Activated B cell treated with CpG ODN at 0.5 μM for 24 hours (primary cell): ENCODE data around the gene FNTB. TPM values are rescaled to one million over a fixed set of nuclear protein-coding genes. Genes with fewer than 3 reads are reported as not detected.

Experiments
- ATAC-seq: fragments of 200-7000 bp; cut with Tn5 transposase; one replicate; pipeline ENCODE4 v1.10.0; 2021; ENCODE audit warnings: low read depth, mild to moderate bottlenecking, moderate library complexity
- CTCF ChIA-PET: fragments of 350-600 bp; sonication (Branson Sonifier 250); formaldehyde crosslinking; loops from one replicate; lab custom pipeline; 2021; ENCODE audit warnings: antibody characterized with exemption; lab: Charles Lee
- POLR2A ChIA-PET: fragments of 350-600 bp; sonication (Branson Sonifier 250); formaldehyde crosslinking; loops from one replicate; lab custom pipeline; 2021; ENCODE audit warnings: antibody characterized with exemption; lab: Charles Lee
- DNase-seq: peaks from one replicate; pipeline ENCODE4 v3.0.0; 2022
- H3K27ac Mint-ChIP-seq: one replicate; pipeline ENCODE4 v1.8.0; 2020; ENCODE audit warnings: mixed read lengths
- H3K27me3 Mint-ChIP-seq: one replicate; pipeline ENCODE4 v1.8.0; 2021; ENCODE audit warnings: mixed read lengths
- H3K36me3 Mint-ChIP-seq: one replicate; pipeline ENCODE4 v1.8.0; 2021; ENCODE audit warnings: low read depth, mixed read lengths
- H3K4me1 Mint-ChIP-seq: one replicate; pipeline ENCODE4 v1.8.0; 2021; ENCODE audit warnings: mixed read lengths
- H3K4me3 Mint-ChIP-seq: one replicate; pipeline ENCODE4 v1.8.0; 2020; ENCODE audit warnings: mild to moderate bottlenecking, mixed read lengths
- H3K9me3 Mint-ChIP-seq: one replicate; pipeline ENCODE4 v1.8.0; 2020; ENCODE audit warnings: mixed read lengths
- CTCF ChIP-seq: fragments of 200-600 bp; IDR thresholded peaks from one replicate; pipeline ENCODE4 v1.8.0; 2022; ENCODE audit warnings: antibody characterized with exemption, mild to moderate bottlenecking
- intact Hi-C: fragments of 100-400 bp; cut with micrococcal nuclease; formaldehyde crosslinking; loops from one replicate; pipeline ENCODE4 v1.15.1; 2024
- total RNA-seq: library from RNA; stranded (reverse); gene quantifications from 2 replicates; pipeline ENCODE4 v1.2.3, GENCODE V29; 2022

Gene FNTB
- total RNA-seq, 1 donor from 2014 or later = 10.5 TPM

- CTCF ChIA-PET = no interaction called here
- intact Hi-C loops = no loop called here
Observed at GRCh38 chr14:65041434-65041915, 54.8 kb downstream of the FNTB start.

GRCh38 chr14:65042296-65042695 lies 55.6 kb downstream of the FNTB start:
- DNase-seq = no peak
- TF ChIP-seq CTCF = no peak
- ATAC-seq = peak; percentile 10
- no peak overlapping the region for H3K4me3 Mint-ChIP-seq
- peaks cover 39% of the 10 kb centered on the region for H3K36me3 Mint-ChIP-seq
- ChIA-PET POLR2A (no interaction called here), CTCF (no interaction called here)
- no peaks in the 10 kb centered on the region for H3K9me3 Mint-ChIP-seq
- intact Hi-C loops = loop anchor here (2.0 kb wide), 1 partner anchor 55 kb away; the partner anchor contains the start of gene FNTB
- no peak overlapping the region for H3K27ac Mint-ChIP-seq
- H3K4me1 Mint-ChIP-seq = peaks cover 10% of the 10 kb centered on the region
- no peaks in the 10 kb centered on the region for H3K27me3 Mint-ChIP-seq

More at GRCh38 chr14:65041434-65041915, 54.8 kb downstream of the FNTB start:
- no peak for DNase-seq
- TF ChIP-seq CTCF = no peak
- POLR2A ChIA-PET = no interaction called here
- no peaks in the 10 kb centered on the region for H3K27me3 Mint-ChIP-seq
- H3K36me3 Mint-ChIP-seq = peaks cover 33% of the 10 kb centered on the region
- peaks cover 10% of the 10 kb centered on the region for H3K4me1 Mint-ChIP-seq
- H3K9me3 Mint-ChIP-seq = no peaks in the 10 kb centered on the region
- H3K4me3 Mint-ChIP-seq = no peak overlapping the region
- ATAC-seq = no peak
- no peak overlapping the region for H3K27ac Mint-ChIP-seq

GRCh38 chr14:65042731-65043372 lies 56.2 kb downstream of the FNTB start:
- H3K36me3 Mint-ChIP-seq = peaks cover 42% of the 10 kb centered on the region
- no peak overlapping the region for H3K4me3 Mint-ChIP-seq
- CTCF ChIA-PET = no interaction called here
- H3K4me1 Mint-ChIP-seq = peaks cover 10% of the 10 kb centered on the region
- POLR2A ChIA-PET = no interaction called here
- no peaks in the 10 kb centered on the region for H3K9me3 Mint-ChIP-seq
- TF ChIP-seq CTCF = no peak
- intact Hi-C loops = loop anchor here (2.0 kb wide), 1 partner anchor 56 kb away; the partner anchor contains the start of gene FNTB
- no peaks in the 10 kb centered on the region for H3K27me3 Mint-ChIP-seq
- ATAC-seq (peak; percentile 90), DNase-seq (no peak)
- H3K27ac Mint-ChIP-seq = peak overlapping the region; percentile 56

GRCh38 chr14:65043893-65044595 lies 57.3 kb downstream of the FNTB start:
- H3K4me3 Mint-ChIP-seq = no peak overlapping the region
- no peak for DNase-seq
- no peak for TF ChIP-seq CTCF
- ChIA-PET CTCF (no interaction called here), POLR2A (no interaction called here)
- peaks cover 10% of the 10 kb centered on the region for H3K4me1 Mint-ChIP-seq
- intact Hi-C loops = loop anchor here (2.0 kb wide), 1 partner anchor 57 kb away; the partner anchor contains the start of gene FNTB
- H3K27me3 Mint-ChIP-seq = no peaks in the 10 kb centered on the region
- peaks cover 42% of the 10 kb centered on the region for H3K36me3 Mint-ChIP-seq
- ATAC-seq = no peak
- H3K27ac Mint-ChIP-seq = no peak overlapping the region
- no peaks in the 10 kb centered on the region for H3K9me3 Mint-ChIP-seq

GRCh38 chr14:65044596-65044959 lies 57.9 kb downstream of the FNTB start:
- ChIA-PET POLR2A (no interaction called here), CTCF (no interaction called here)
- H3K4me3 Mint-ChIP-seq = no peak overlapping the region
- H3K9me3 Mint-ChIP-seq = no peaks in the 10 kb centered on the region
- no peak overlapping the region for H3K27ac Mint-ChIP-seq
- intact Hi-C loops = no loop called here
- peaks cover 10% of the 10 kb centered on the region for H3K4me1 Mint-ChIP-seq
- no peaks in the 10 kb centered on the region for H3K27me3 Mint-ChIP-seq
- peaks cover 42% of the 10 kb centered on the region for H3K36me3 Mint-ChIP-seq
- ATAC-seq = no peak
- no peak for DNase-seq
- no peak for TF ChIP-seq CTCF
